T-helper 2 cell treated with Interferon-gamma antibody and Interleukin-4, amounts not matched to agents 100 ng/mL and 5 ng/mL, for 36 hours (primary cell): ENCODE results near the gene YIPF6. TPM values are rescaled to one million over a fixed set of nuclear protein-coding genes. Genes with fewer than 3 reads are reported as not detected.
"Not testable (repeated sequence)": the region's sequence is repeated elsewhere in the genome, so short reads cannot be mapped to it uniquely, and the experiment has no call there.

ENCODE experiments used
- intact Hi-C: fragments of 100-400 bp; cut with micrococcal nuclease; formaldehyde crosslinking; loops from one replicate; pipeline ENCODE4 v1.15.1; 2023
- total RNA-seq: library from RNA; stranded (reverse); gene quantifications from 2 replicates; pipeline ENCODE4 v1.2.3, GENCODE V29; 2022

Gene YIPF6, protein sequence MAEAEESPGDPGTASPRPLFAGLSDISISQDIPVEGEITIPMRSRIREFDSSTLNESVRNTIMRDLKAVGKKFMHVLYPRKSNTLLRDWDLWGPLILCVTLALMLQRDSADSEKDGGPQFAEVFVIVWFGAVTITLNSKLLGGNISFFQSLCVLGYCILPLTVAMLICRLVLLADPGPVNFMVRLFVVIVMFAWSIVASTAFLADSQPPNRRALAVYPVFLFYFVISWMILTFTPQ
- total RNA-seq: 15.9 and 19.1 TPM in 2 replicates

DNA sequence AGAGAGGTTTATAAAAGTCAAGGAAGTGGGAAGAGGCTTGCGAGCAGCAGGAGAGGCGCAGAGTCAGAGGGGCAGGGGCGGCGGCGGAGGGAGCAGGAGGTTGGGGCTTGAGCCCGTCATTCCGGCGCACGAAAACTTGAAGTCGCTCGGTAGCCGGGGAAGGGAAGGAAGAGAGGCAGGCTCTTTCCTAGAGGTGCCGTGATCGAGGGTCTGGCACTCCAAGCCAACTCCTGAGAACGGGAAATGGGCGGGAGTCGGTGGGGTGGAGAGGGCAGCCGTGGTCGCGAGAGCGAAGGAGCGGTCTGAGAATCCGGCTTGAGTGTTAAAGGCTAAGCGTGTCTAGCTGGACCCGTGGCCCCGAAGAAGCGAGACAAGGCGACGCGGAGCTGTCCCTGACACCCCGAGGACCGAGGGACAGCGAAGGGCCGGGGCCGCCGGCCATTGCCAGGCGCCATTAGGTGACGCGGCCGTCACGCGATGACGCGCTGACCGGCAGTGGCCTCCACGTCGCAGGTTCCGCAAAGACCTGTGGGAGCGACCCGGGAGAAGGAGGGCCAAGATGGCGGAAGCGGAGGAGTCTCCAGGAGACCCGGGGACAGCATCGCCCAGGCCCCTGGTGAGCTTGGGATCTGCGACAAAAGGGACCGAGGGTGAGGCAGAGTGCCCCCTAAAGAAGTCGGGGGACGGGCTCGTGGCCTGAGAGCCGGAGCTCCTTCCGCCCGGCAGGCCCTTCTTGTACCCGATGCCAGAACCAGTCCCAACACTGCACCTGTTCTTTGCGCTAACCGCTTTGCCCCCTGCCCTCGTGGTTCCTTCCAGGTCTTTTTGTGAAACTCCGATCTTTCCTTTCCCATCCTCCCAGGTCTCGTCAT is at the start of gene YIPF6:
TSS of gene YIPF6 (plus strand) at position 544 of the 872 bp plus-strand sequence. CDS start at position 560, 16 bp downstream.
- intact Hi-C loops: loop anchor here (2.0 to 5.0 kb wide), 2 partner anchors 56 to 194 kb away; no protein-coding TSS in a partner anchor

DNA sequence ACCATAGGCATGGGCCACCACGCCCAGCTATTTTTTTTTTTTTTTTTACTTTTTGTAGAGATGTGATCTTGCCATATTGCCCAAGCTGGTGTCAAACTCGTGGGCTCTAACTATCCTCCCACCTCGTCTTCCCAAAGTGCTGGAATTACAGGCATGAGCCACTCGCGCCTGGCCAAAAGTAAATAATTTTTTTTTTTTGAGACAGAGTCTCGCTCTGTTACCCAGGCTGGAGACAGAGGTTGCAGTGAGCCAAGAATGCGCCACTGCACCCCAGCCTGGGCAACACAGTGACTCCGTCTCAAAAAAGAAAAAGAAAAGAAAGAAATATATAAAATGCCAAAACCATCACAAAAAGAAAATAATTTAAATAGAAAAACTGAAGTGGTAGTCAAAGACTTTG is 47.1 kb upstream of the YIPF6 start:
- intact Hi-C loops: no loop called here

DNA sequence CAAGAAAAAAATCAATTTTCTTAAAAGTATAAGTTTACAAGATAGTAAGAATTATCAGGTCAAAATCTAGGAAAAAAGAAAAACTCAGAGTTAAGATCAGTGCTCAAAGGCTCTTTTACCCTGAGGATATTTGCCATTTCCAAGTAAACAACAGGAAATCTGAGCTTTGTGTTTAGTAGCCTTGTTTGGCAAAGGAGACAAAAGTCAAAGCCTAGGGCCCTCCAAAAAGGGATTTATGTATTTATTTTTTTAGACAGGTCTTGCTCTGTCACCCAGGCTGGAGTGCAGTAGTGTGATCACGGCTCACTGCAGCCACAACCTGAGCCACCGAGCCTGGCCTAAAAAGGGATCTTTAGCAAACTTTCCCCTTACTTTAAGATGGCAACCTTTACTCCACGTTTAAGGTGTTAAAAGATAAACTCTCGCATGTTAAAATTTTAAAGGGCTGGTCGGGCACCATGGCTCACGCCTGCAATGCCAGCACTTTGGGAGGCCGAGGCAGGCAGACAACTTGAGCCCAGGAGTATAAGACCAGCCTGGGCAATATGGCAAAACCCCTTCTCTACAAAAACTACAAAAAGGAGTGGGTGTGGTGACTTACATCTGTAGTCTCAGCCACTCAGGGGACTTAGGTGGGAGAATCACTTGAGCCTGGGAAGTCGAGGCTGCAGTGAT is 44.2 kb upstream of the YIPF6 start:
- intact Hi-C loops: no loop called here

DNA sequence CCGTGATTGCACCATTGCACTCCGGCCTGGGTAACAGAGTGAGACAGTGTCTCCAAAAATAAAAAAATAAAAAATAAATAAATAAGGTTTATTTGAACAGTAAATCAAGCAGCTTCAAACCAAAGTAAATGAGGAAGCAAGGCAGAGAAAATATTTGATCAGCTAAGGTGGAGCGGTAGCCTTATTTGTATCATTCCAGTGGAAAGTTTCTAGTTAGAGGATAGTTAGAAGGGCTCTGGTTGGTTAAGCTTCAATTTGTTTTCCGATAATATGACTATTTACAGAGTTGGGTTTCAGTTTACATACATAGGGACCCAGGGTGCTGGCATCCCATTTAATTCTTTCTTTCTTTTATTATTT is 43.7 kb upstream of the YIPF6 start:
- intact Hi-C loops: no loop called here

DNA sequence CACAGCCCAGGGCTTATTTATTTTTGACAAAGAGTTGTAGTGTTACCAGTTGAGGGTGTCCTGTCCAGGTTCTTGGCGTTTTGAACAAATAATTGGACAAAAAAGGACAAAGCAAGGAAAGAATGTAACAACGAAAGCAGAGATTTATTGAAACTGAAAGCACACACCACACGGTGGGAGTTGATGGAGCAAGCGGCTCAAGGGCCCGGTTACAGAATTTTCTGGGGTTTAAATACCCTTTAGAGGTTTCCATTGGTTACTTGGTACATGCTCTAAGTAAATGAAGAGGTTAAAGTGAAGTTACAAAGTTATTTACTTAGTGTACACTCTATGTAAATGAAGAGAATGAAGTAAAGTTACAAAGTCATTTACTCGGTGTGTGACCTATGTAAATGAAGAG is 37.8 kb upstream of the YIPF6 start:
- intact Hi-C loops: no loop called here

DNA sequence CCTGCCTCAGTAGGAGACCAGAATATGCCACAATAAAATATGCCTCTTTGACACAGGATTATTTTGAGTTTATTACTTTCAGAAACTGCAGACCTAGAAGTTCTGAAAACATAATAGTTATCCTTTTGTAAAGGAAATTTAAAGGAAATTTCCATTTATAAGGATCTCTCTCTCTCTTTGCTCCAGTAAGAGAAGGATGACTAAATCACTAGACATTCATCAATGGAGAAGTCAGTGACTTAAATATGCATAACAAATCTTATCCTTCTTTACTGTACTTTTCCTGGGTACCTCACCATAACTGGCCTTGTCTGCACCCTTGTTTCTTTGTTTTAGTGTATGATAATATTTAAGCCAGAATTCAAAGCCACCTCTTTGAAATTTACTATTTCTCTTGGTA is 37.3 kb upstream of the YIPF6 start:
- intact Hi-C loops: no loop called here

DNA sequence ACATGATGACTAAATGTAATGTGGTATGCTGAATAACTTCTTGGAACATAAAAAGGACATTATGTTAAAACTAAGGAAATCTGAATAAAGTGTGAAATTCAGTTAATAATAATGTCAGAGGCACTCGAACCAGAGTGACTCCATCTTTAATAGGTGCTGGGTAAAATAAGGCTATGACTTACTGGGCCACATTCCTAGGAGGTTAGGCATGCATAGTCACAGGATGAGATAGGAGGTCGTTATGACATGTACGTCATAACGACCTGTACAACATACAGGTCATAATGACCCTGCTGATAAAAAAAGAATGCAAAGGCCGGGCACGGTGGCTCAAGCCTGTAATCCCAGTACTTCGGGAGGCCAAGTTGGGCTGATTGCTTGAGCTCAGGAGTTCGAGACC is 36.7 kb upstream of the YIPF6 start:
- intact Hi-C loops: no loop called here

DNA sequence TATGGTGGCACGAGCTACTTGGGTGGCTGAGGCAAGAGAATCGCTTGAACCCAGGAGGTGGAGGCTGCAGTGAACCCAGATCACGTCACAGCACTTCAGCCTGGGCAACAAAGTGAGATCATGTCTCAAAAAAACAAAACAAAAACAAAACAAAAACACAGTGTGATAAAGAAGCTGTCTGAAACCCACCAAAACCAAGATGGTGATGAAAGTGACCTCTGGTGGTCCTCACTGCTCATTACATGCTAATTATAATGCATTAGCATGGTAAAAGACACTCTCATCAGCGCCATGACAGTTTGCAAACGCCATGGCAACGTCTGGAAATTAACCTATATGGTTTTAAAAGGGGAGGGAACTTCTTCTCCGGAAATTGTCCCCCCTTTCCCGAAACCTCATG is 36.2 kb upstream of the YIPF6 start:
- intact Hi-C loops: no loop called here

DNA sequence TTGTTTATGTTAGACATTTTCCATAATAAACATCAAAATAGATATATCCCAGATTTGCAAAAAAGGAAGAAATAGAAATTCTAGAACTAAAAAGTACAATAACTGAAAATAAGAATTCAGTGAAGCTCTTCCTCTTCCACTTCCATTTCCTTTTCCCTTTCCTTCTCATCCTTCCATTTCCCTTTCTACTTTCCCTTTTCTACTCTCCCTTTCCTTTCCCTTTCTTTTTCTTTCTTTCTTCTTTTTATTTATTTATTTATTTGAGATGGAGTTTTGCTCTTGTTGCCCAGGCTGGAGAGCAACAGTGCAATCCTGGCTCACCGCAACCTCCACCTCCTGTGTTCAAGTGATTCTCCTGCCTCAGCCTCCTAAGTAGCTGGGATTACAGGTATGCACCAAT is 35.0 kb upstream of the YIPF6 start:
- intact Hi-C loops: no loop called here

DNA sequence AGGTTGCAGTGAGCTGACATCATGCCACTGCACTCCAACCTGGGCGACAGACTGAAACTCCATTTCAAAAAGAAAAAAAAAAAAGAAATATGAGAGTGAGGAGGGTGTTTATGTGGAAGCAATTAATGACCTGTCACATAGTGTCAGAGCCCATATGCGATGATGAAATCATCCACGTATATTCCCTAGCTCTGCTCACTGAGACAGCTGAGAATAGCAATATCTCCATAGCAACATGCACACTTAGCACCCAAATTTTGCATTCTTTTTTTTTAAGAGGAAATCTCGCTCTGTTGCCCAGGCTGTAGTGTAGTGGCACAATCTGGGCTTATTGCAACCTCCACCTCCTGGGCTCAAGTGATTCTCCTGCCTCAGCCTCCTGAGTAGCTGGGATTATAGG is 34.1 kb upstream of the YIPF6 start:
- intact Hi-C loops: no loop called here

DNA sequence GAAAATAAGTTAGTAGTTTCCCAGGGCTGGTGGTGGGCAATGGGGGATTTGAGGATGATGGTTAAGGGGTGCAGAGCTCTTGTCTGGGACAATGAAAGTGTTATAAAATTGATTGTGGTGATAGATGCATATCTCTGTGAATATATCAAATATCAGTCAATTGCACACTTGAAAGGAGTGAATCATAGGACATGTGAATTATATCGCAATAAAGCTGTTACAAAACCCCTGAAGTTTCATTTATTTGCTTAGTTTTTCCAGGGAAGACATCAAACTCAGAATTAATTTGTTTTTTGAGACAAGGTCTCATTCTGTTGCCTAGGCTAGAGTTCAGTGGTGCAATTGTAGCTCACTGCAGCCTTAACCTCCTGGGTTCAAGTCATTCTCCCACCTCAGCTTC is 17.9 kb upstream of the YIPF6 start:
- intact Hi-C loops: no loop called here

DNA sequence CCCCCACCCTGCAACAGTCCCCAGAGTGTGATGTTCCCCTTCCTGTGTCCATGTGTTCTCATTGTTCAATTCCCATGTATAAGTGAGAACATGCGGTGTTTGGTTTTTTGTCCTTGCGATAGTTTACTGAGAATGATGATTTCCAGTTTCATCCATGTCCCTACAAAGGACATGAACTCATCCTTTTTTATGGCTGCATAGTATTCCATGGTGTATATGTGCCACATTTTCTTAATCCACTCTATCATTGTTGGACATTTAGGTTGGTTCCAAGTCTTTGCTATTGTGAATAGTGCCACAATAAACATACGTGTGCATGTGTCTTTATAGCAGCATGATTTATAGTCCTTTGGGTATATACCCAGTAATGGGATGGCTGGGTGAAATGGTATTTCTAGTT is 12.7 kb upstream of the YIPF6 start:
- intact Hi-C loops: not testable (repeated sequence)

DNA sequence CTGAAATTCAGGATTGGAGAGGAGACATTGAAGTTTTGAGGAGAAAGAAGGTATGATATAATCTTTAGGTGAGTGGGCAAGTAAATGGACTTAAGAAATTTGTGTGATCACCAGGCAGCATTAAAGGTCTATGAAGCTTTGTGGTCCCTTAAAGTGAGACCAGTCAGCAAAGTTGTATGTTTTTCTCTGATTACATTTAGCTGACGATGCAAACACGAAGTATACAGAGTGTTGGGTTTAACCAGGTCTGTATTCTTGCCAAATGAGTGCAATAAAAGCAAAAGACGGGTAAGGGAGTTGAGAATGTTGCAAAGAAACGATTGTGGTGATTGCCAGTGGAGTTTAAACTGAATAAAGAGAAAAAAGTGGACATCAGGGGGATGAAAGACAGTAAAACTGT is 11.6 kb upstream of the YIPF6 start:
- intact Hi-C loops: no loop called here

DNA sequence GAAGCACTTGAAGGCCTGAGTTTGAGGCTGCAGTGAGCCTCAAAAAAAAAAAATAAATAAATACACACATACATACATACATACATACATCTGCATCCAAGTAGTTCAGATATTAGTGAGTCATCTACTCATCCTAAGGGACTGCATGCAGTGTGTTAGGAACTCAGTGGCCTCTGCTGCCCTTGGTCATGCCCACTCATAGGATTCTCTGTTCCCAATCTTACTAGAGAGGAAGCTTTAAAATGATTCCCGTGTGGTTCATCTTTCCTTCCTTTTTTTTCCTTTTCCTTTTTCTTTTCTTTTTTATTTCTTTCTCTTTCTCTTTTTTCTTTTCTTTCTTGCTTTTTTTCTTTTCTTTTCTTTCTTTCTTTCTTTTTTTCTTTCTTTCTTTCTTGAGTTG is 10.9 kb upstream of the YIPF6 start:
- intact Hi-C loops: no loop called here

DNA sequence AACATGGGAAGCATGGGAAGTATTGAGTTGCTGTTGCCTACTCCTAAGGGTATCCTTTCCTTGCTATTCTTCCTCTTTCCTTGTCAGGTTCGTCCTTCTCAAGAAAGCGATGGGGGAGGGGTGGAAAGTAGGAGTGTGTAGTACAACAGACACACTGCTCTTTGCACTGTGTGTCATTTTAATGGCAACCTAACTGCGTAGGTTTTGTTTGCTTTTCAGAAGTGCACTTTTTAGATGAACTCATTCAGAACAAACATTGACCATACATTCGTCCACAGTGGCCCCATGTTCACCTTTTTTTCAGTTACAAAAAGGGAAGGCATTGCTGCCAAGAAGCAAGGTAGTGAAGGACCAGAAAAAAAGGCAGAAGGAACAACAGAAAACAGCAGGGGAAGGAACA is 10.2 kb upstream of the YIPF6 start:
- intact Hi-C loops: no loop called here

DNA sequence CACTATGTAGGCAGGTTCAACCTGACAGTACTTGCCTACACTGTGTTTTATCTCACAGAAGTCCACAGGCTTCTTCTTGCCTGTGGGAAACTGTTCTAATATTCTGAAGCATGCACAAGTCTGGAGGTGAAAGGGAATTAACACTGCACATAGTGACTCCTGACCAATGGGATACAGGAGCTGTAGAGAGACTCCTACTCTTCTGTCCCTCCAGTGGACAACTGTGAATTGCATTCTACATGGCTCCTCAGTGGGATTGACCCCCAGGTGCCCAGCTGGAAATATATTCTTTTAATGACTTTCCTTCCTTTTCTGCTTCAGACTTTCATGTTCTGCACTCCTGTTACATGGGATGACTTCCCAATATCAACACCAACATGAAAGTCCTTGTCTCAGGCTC is 8.2 kb upstream of the YIPF6 start:
- intact Hi-C loops: no loop called here

DNA sequence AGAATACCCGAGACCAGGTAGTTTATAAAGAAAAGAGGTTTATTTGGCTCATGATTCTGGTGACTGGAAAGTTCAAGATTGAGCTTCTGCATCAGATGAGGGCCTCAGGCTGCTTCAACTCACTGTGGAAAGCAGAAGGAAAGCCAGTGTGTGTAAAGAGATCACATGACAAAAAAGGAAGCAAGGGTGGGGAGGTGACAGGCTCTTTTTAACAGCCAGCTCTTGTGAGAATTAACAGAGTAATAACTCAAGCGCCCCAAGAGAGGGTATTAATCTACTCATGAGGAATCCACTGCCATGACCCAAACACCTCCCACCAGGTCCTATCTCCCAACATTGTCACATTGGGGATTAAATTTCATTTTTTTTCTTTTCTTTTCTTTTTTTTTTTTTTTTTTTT is 6.3 kb upstream of the YIPF6 start:
- intact Hi-C loops: no loop called here

DNA sequence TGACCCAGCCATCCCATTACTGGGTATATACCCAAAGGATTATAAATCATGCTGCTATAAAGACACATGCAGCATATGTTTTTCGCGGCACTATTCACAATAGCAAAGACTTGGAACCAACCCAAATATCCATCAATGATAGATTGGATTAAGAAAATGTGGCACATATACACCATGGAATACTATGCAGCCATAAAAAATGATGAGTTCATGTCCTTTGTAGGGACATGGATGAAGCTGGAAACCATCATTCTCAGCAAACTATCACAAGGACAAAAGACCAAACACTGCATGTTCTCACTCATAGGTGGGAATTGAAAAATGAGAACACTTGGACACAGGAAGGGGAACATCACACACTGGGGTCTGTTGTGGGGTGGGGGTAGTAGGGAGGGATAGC is 5.1 kb upstream of the YIPF6 start:
- intact Hi-C loops: not testable (repeated sequence)

DNA sequence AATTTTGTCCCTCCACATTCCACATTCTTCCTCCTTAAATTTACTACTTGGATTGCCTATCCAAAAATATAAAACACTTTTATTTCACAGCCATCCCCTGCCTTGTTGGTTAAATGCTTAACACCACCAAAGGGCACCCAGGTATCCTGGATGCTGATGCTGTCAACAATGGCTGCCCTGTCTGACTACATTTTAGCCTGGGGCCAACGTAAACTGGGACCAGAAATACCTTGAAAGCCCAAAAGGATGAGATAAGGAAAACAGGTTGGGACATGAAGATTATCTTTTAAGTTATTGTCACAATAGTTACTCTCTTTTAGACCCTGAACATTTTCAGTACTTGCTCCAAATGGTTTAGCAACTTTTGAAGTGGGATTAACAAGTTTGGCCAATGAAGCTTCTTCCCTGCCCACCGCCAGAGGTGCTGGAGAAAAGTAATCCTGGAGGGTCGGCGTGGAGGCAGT is 775 bp upstream of the YIPF6 start:
- intact Hi-C loops: loop anchor here (2.0 to 5.0 kb wide), 2 partner anchors 55 to 194 kb away; no protein-coding TSS in a partner anchor

DNA sequence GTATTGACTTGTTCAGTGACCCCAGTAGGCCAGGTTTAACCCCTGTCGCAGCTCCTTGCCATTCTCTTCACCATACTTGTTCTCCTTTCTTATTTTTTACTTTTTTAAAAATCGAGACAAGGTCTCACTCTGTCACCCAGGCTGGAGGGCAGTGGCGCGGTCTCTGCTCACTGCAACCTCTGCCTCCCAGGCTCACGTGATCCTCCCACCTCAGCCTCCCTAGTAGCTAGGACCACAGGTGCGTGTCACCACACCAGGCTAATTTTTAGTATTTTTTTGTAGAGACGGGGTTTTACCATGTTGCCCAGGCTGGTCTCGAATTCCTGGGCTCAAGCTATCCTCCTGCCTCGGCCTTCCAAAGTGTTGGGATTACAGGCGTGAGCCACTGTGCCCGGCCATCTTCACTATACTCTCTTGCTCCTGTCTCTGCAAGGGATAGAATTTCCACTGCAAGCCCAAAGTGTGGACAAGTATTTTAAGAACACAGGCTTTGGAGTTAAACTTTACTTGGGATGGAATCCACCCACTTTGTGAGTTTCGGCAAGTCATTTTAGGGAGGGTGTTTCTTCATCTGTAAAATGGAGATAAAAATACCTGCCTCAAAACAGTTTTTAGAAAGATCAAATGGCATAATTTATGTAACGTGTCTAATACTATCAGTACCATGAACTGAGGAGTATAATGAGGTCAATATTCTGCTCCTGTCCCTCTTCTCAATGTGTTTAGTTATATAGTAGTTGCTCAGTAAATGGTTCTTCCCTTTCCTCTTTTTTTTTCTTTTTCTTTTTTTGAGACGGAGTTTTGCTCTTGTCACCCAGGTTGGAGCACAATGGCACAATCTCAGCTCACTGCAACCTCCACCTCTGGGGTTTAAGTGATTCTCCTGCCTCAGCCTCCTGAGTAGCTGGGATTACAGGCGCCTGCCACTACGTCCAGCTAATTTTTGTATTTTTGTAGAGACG is 973 bp downstream of the YIPF6 start:
- intact Hi-C loops: loop anchor here (2.0 to 10.0 kb wide), 3 partner anchors 57 to 305 kb away; no protein-coding TSS in a partner anchor
